RWPE1 (cell line): ENCODE measurements around the gene GRAMD2B.

Source experiments
- CTCF ChIA-PET: fragments of 350-600 bp; sonication (Branson Sonifier 250); formaldehyde crosslinking; extraction: SDS; loops from one replicate; lab custom pipeline; 2021; lab: Yijun Ruan, JAX
- POLR2A ChIA-PET: fragments of 400-600 bp; formaldehyde crosslinking; extraction: SDS; loops from one replicate; lab custom pipeline; 2020; ENCODE audit warnings: antibody characterized with exemption; ENCODE audit not compliant: low non-redundant PET; lab: Yijun Ruan, JAX
- DNase-seq: peaks from one replicate; pipeline ENCODE4 v3.0.0; 2012; ENCODE audit warnings: low spot score
- H3K27ac ChIP-seq: fragments of 450-650 bp; 2 replicates; pipeline ENCODE4 v1.5.1; 2017
- TF ChIP-seq, protein P1 (sequence below): fragments of 450-650 bp; conservative IDR thresholded peaks from 2 replicates; pipeline ENCODE4 v1.5.1; 2017; ENCODE audit warnings: low read depth, mild to moderate bottlenecking

Gene GRAMD2B

DNA sequence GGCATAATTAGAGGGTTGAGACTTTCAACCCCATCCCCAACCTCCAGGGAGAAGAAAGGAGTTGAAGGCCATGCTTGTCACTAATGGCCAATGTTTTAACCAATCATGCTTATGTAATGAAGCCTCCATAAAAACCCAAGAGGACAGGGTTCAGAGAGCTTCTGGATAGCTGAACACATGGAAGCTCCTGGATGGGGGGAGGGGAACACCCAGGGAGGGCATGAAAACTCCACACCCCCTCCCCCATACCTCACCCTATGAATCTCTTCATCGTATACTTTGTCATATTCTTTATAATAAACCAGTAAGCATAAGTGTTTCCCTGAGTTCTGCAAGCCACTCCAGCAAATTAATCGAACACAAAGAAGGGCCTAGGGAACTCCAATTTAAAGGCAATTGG, 90.1 kb downstream of the GRAMD2B start:
- ChIA-PET CTCF (no interaction called here), POLR2A (no interaction called here)
- no peak for DNase-seq
- TF ChIP-seq, protein P1, sequence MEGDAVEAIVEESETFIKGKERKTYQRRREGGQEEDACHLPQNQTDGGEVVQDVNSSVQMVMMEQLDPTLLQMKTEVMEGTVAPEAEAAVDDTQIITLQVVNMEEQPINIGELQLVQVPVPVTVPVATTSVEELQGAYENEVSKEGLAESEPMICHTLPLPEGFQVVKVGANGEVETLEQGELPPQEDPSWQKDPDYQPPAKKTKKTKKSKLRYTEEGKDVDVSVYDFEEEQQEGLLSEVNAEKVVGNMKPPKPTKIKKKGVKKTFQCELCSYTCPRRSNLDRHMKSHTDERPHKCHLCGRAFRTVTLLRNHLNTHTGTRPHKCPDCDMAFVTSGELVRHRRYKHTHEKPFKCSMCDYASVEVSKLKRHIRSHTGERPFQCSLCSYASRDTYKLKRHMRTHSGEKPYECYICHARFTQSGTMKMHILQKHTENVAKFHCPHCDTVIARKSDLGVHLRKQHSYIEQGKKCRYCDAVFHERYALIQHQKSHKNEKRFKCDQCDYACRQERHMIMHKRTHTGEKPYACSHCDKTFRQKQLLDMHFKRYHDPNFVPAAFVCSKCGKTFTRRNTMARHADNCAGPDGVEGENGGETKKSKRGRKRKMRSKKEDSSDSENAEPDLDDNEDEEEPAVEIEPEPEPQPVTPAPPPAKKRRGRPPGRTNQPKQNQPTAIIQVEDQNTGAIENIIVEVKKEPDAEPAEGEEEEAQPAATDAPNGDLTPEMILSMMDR, result no peak
- H3K27ac ChIP-seq, result no peak overlapping the region

DNA sequence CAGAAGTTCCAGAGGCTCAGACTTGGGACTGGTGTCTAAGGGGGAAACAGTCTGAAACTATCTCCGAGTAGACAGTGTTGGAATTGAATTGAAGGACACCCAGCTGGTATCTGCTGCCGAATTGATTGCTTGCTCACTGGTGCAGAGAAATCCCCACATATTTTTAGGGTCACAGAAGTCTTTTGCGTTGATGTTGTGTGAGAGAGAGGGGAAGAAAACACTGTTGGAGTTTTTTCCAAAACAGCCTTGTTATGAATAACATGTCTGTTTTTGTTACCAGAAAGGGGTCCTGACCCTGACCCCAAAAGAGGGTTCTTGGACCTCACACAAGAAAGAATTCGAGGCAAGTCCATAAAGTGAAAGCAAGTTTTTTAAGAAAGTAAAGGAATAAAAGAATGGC, 90.5 kb downstream of the GRAMD2B start:
- no peak overlapping the region for H3K27ac ChIP-seq
- CTCF ChIA-PET, result no interaction called here
- TF ChIP-seq, protein P1, result no peak
- POLR2A ChIA-PET, result no interaction called here
- DNase-seq, result no peak

DNA sequence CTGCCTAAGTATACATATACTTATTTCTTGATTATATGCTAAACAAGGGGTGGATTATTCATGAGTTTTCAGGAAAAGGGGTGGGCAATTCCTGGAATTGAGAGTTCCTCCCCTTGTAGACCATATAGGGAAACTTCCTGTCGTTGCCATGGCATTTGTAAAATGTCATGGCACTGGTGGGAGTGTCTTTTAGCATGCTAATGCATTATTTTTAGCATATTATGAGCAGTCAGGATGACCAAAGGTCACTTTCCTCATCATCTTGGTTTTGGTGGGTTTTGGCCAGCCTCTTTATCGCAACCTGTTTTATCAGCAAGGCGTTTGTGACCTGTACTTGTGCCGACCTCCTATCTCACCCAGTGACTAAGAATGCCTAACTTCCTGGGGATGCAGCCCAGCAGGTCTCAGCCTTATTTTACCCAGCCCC, 90.9 kb downstream of the GRAMD2B start:
- TF ChIP-seq, protein P1, result no peak
- ChIA-PET POLR2A (no interaction called here), CTCF (interaction anchor here (1.8 kb wide), 1 partner anchor 14 kb away, joined by 5 read pairs; no protein-coding TSS in a partner anchor)
- no peak for DNase-seq
- H3K27ac ChIP-seq, result no peak overlapping the region

DNA sequence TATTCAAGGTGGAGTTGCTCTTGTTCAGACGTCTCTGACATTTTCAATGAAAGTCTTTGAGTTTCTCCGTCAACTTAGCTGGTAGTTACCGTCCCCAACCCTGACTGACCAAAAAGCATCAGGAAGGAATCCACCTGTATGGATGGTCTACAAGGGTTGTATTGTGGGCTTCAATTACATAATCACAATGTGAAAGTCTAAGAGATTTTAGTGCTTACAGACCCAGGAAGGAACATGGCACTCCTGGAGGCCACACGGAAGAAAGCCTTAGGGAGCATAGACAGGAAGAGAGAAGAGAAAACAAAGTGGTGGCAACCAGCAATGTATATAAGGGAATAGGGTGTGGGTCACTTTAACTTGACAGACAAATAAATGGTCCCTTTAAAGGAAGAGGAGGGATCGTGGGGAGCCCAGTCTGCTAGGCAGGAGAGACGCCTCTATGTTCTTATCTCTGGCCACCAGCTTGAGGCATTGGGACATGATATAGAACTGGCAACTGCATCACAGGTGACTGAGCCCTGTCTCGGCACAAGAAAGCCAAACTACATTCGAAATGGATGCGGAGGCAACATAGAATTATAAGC, 91.4 kb downstream of the GRAMD2B start:
- no peak overlapping the region for H3K27ac ChIP-seq
- DNase-seq, result no peak
- ChIA-PET CTCF (interaction anchor here (1.8 kb wide), 1 partner anchor 15 kb away, joined by 5 read pairs; no protein-coding TSS in a partner anchor), POLR2A (no interaction called here)
- TF ChIP-seq, protein P1, result no peak

DNA sequence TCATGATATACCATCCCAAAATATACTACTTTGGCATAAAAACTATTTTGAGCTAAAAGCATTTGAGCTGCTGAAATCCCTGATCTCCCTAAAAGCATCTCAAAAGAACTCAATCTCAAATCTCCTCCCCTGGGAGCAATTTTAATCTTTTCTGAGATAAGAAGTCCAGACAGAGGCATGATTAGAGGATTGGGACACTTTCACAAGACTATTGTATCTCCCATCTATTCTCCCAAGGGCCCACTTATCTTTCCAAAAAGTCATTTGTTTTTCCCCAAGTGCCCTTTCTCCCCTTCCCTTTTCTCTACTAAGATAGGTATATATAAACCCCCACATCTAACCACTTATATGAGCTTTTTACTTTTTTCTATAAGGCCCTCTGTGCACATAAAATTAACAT, 92.1 kb downstream of the GRAMD2B start:
- no peak overlapping the region for H3K27ac ChIP-seq
- CTCF ChIA-PET, result interaction anchor here (0.7 to 1.8 kb wide), 3 partner anchors 14 to 35 kb away, joined by 5 to 6 read pairs (median 5); no protein-coding TSS in a partner anchor
- no peak for DNase-seq
- TF ChIP-seq, protein P1, result no peak
- POLR2A ChIA-PET, result interaction anchor here (0.7 kb wide), 1 partner anchor 702 kb away, joined by 3 read pairs; no protein-coding TSS in a partner anchor

DNA sequence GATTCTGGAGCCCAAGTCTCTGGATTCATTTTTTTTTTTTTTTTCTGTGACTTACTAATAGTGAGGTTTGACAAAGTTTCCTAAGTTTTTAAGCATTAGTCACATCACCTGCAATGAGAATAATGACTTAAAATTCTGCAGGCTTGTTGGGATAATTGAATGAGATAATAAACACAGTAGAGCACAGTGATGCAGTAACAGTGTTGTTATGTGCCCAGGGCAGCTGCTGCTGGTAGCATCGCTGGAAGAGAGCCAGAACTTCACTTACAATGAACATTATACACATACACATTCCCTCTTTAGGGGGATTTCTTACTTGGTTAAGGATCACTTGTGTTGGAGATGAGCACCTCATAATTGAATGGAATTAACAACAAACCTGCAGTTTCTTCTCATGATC, 92.9 kb downstream of the GRAMD2B start:
- POLR2A ChIA-PET, result interaction anchor here (0.7 kb wide), 1 partner anchor 703 kb away, joined by 3 read pairs; no protein-coding TSS in a partner anchor
- peak; percentile 38 for DNase-seq
- CTCF ChIA-PET, result interaction anchor here (0.6 to 1.1 kb wide), 6 partner anchors 14 to 1731 kb away, joined by 3 to 6 read pairs (median 4); no protein-coding TSS in a partner anchor
- H3K27ac ChIP-seq, result no peak overlapping the region
- TF ChIP-seq, protein P1, result no peak
